Stimulated activated CD8-positive, alpha-beta memory T cell treated with anti-CD3 and anti-CD28 coated beads, Interleukin-7, amount 100 ng/mL, for 24 hours (primary cell): ENCODE results near the gene HEPN1.

Experiments
- DNase-seq: peaks from one replicate; pipeline ENCODE4 v3.0.0-alpha.2; 2020; ENCODE audit warnings: low read depth

Gene HEPN1

DNA sequence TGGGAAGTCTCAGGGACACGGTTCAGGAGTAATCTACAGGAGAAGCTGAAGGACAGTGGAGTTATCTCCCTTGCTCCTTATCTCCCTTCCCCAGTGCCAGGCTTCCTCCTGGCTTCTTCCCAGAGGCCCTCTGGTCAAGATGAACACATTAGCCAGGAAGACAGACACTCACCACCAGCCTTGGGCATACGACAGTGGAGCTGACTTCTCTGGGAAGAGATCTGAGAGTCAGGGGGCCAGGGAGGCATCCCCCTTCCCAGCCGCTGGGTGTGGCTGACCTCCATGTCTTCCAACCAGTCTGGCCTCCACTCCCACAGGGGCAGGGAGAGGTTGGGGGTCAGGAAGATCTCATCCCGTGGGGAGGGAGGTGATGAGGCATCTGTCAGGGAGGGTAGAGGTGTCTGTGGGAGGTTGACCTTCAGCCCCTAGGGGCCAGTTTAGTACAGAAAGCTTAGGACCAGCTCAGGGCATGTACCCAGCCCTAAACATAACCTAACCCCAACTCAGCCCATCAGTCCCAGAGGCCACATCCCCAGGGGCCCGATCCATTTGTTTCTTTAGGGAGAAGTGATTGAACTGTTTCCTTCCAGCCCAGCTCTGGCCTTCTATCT lies 34.1 kb upstream of the HEPN1 start:
- DNase-seq = no peak

DNA sequence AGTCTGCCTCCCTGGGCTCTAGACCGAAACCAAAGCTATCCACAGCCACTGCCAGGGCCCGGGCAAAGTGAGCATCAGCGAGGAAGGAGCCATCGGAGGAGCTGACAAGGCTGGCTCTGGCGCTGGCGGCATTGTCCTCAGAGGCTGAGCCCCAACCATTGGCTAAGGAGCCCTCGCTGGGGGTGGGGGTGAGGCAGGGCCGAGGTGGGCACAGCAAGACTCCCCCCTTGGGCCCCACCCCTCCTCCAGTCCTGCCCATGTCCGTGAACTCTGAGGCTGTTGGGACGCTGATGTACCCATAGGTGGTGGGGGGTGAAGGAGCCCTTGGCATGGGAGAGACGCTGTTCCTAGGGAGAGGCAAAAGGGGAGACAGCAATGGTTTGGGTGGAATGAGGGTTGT lies 32.6 kb upstream of the HEPN1 start:
- no peak for DNase-seq

DNA sequence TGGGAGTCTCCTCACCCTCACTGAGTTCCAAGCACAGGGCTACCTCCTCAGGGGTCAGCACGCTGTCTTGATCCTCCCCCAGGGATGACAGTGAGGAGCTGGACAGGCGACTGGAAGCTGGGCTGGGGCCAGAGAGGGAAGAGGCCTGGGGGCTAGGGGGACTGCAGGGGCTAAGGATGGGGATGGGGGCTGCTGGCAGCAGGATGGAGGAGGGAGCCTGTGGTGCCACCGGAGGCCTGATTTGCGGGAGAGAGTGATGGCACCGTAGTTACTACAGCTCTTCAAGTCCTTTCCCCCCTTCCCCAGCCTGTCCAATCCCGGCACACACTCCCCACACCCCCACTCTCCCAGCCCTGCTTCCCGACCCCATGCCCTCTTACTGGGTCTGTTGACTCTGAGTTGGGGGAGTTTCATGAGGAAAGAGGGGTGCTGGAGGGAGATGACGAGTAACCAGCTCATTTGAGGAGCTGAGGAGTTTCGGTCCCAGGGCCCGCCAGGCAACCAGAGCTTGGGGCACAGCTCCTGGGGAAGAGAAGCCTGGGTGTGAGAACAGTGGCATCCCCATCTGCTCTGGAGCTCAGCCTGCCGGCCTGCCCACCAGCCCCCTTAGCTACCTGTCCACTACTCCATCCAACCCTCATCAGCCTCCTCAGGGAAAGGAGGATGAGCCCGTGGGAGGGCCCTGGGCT lies 31.9 kb upstream of the HEPN1 start:
- DNase-seq = no peak

DNA sequence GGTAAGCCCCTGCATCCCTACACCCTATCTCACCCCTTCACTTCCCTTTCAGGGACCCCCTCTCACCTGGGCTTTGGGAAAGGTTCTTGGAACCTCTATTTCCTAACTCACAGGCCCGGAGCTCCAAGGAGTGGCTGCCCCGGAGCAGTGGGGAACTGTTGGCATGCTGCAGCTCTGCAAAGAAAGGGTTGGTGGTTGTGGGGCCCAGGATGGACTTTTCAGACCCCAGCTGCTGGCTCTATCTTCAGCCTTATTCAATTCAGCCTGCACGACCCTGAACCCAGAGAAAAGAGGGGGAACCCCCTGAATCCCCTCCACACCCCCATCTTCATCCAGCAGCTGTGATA lies 31.4 kb upstream of the HEPN1 start:
- no peak for DNase-seq

DNA sequence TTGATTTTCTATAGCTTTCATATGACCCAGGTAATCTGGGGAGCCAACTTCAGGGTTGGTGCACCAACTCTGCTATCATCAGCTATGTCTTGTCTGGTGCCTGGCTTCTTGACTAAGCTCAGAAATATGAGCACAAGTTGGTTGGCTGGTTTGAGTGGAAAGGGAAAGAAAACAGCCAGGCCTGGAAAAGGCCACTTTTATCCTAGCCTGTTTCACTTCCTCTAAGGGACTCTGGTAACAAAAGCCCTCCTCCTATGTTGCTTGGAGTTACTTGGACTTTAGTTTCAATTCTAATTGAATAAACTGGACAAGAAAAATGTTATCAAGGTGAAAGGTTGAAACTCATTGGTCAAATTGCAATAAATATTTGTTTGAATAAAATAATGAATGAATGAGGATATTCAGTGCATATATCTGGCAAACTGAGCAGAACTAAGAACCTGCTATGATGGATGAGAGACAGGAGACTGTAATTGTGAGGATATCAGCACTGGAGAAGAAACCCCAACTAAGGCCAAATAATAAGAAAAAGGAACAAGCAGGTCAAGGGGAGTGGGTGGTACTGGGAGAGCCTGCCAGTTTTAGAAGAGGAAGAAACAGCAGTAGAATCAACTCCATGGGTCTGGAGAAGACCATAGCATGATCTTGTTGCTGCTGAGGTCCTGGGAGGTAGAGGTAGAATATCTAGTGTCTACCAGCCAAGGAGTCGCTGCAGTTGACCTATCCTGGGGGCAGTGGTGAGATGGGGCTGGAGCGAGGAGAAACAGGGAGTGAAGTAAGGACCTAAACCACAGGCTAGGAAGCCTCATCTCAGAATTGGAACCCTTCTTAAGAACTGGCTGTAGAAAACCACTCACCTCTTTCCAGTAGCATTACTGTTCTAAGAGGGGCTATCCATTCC lies 29.6 kb upstream of the HEPN1 start:
- DNase-seq = no peak

DNA sequence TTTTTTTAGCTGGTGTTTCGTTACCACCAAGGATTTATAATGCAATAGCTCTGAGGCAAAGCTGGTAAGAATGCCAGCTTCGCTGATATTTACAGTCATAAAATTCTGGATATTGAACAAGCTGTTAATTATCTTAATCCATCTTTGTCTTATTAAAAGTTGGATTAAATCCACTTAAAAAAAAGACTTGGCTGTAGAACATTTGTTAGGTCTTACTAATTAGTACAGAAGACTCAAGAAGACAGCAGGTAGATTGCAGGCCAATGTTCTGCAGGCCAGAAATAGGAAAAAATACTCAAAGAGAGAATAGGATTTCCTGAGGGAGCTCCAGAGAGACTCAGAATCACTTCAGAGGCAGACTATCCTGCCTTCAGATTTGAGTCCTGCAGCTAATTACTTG lies 28.9 kb upstream of the HEPN1 start:
- no peak for DNase-seq

DNA sequence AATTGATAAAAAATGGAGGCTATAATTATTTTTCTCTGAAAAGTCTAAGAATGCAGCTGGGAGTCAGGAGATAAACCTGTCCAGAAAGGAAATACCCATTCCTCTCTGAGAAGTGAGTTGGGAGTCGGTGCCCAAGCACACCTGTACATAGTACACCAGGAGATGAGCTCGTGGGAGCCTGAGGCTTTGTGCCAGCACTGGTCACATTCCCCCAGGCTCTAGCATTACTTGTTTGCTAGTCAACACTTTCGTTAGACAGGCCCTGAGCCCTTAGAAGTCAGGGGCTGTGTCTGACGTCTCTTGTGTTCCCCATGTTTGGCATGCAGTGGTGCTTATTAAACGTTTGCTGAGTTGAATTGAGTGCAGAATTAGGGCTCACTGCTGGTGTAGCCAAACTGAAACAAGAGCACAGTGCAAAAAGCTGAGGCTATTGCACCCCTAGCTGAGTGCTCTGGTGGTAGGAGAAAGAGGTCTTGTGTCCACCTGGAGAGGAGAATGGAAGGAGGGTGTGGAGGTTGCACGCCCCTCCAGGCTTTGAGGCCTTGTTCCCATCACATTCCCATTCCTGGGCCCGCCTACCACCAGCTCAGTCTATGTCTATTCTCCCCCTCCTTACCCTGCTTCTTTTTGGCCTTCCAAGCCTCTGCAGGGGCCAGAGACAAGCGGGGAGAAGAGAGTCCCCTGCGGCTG lies 28.2 kb upstream of the HEPN1 start:
- DNase-seq = no peak

DNA sequence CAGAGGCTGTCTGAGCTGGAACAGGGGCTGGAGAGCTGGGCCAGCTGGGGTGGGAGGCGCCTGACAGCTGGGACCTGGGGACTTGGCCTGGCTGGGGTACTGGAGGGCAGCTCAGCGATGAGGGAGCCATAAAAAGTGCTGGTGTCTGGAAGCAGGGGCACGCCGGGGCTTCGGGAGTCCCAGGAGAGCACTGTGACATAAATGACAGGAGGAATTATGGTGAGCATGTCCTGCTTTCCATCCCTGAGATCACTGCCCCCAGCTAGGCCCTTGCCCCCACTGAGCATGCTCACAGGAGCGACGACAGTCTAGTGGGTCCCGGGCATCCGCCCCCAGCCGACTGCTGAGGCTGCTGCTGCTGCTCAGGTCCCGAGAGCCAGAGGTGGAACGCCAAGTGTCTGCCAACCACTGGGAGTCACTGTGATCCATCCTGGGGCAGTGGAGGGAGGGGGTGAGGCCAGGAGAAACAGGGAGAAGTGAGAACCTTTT lies 27.6 kb upstream of the HEPN1 start:
- DNase-seq = no peak

DNA sequence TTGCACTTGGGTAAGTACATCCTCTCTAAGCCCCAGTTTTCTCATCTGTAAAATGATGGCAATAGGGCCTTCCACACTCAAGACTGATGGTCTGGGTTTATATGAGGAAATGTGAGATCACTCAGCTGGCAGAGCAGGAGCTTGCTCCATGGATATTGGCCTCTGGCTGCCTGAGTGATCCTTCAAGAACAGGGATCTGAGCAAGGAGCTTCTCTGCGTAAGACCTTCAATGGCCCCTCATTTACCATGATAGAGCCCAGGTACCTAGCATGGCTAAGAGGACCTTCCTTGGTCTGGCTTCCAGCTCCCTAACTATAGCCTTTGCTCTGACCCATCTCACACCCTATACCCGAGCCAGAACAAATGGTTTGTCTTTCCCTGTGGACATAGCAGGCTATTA lies 26.9 kb upstream of the HEPN1 start:
- DNase-seq = no peak

DNA sequence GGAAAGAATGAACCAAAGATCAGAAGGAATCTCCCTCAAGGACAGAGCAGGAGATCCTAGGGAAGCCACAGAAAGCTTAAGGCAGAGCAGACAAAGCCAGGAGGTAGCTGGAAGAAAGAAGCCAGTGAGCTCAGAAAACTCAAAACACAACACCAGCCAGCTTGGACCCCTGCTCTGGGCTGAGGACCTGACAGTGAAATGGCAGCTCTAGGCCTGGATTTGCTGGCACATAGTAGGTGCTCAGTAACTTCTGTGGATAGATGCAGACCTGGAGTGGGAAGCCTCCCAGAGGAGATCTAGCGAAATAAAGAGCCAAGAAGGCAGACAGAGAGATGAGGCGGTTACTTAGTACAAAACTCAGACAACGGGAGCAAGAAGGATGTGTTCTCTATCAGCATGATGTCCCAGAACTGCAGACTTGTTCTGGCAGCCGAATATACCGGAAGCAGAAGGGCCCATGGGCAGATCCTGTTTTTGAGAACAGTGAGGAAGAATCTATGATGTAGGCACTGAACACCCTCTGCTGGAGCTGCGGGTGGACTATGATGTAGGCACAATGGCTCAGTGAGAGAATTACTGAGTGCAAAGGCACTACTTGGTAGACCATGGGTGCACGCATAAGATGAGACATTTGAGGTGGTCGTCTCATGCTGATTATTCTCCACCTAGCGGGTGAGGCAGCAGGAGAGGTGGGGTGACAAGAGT lies 26.1 kb upstream of the HEPN1 start:
- no peak for DNase-seq

DNA sequence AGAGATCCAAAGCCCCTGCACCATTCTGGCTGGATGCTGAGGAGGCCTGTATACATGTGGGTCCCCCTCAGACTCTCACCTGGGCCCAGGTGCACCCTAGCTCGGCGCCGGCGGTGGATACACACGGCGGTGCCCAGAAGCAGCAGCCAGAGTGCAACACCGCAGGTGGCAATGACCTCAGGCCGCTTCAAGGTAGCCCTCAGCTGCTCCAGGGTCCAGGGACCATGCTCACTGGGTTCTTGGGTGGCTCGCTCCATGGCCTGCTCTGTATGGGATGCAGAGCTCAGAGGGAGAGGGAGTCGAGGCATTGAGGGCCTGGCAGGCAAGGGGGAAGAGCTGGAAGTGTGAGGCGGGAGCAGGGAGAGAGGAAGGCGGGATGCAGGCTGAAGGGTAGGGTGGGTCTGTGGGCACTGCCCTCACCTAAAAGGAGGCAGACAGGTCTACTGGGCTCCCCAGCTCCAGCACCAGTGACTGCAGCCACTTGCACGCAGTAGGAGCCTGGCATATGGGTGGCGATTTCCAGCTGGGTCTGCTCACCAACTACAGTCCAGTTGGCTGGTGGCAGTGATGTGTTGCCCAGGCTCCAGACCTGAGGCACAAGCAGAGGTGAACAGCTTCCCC lies 25.2 kb upstream of the HEPN1 start:
- DNase-seq = no peak

DNA sequence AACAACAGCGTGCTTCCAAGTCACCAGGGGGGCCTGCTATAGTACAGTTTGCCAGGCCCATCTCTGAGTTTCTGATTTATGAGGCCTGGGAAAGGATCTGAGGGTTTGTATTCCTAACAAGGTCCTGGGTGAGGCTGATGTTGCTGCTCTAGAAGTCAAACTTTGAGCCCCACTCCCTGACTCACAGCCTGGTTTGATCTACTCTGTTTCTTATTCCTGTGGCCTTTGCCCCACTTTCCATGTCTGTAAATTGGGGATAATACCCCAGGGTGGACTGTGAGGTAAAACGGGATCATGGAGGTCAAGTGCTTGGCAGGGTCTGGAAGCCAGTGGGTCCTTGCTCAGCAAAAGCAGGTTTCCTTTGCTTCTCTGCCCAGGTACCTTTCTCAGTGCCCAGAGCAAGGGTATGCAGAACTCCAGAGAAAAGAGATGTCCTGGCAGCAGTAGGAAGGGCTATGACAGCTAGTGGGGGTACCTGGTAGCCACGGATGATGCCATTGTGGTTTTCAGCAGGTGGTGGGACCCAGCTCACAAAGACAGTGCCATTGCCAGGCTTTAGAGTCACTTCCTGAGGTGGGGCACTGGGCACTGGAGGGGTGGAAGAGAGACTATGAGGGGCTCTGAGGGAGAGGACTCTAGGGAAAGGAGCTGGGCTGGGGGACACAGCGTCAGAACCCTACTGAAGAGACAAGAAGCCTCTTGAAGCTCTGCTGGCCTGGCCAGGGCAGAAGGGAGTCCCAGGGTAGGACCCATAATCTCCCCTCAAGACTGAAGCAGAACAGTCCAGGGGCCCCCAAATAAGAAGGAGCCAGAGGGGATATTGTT lies 24.2 kb upstream of the HEPN1 start:
- DNase-seq = no peak

DNA sequence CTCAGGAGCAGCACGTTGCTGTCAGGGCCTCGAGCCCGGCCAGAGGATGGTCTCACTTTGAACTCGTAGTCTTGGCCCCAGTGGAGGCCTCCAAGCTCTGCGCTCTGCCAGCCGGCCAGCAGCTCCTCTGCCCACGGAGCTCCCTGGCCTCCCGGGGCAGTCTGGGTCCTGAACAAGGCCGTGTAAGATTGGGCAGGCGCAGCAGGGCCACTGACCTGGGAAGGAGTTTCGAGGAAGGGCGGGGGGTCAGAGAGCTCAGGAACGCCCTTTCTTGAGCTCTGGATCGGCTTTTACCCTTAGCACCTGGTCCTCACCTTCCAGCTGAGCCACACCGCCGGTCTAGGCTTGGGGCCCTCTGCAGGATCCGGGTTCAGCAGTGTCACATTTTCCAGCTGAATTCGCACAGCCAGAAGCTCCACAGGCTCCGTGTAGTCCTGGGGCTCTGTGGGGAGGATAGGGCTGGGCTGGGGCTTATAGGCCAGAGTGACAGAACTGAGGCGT lies 23.5 kb upstream of the HEPN1 start:
- no peak for DNase-seq

DNA sequence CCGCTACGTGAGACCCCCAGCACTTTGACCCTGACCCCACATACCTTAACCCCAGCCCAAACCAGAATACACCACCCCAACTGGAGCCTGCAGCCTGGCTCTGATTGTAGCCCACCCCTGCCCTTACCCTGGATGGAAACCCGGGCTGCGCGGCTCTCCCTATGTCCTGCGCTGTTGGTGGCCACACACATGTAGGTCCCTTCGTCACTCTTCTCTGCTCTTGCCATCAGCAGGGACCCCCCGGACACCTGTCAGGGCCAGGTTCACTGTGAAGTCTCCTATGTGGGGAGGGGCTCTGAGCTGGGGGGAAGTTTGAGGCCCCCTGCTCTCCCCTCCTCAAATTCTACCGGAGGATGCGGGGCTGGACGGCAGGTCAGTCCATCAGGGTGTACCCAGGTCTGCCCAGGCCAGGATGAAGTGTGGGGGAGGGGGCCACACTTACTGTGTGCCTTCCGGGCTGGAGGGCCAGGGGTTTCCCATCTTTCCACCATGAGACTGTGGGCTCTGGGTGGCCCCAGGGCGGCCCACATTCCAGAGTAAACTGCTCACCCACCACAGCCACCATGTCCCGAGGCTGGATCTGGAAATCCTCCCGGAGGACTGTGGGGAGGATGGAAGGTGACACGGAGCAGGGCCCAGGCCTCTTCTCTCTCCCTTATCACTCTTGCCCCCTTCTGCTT lies 22.8 kb upstream of the HEPN1 start:
- no peak for DNase-seq

DNA sequence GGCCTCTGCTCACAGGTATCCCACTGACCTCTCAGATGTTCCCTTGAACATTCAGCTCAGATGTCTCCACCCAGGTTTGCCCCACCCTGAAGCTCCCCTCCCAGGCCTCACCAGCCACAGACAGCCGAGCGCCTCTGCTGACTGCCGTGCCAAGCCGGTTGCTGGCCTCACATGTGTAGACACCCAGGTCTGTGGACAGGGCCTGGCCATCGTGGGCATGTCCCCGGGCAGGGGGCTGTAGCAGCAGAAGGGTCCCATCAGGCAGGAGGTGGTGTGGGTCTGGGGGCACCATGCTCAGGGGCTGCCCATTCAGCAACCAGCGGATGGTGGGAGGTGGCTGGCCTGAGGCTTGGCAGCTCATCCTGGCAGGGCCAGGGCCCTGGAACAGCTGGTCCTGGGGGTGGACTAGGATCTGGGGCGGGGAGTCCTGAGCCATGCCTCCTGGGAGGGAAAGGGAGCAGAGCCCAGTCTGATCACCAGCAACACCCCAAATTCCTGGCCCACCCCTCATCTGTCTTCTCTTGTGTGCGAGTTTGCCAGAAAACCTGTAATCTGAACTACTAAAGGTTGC lies 22.1 kb upstream of the HEPN1 start:
- DNase-seq = no peak

DNA sequence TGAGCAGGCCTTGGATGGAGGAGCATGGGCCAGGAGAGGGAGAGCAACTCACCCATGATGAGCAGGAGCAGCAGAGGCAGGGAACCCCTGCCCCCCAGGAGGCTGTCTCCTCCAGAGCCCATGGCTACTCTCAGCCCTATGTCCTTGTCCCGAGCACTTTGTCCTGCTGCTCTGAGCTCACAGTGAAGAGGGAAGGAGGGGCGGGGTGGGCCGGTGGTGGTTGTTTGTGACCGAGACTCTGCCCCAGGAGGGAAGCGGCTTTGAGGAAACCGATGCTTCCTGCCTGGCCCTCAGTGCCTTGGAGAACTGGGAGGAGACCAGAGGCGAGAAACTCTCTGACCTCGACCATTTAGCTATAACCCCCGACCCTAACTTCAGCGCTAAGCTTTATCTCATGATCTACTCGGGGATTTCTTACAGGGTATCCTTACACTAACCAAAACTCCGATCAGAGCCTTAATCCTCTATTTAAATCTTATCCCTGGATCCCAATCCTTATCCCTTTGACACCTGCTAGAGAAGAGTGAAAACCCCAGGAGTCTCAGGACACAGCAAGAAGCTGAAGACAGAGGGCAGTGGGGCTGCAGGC lies 21.3 kb upstream of the HEPN1 start, which contains the start of gene ROBO4:
Gene ROBO4, minus strand, starts transcription at position 192 of the 589 bp plus-strand sequence. Its CDS starts 70 bp downstream, at position 122.
- DNase-seq = no peak

DNA sequence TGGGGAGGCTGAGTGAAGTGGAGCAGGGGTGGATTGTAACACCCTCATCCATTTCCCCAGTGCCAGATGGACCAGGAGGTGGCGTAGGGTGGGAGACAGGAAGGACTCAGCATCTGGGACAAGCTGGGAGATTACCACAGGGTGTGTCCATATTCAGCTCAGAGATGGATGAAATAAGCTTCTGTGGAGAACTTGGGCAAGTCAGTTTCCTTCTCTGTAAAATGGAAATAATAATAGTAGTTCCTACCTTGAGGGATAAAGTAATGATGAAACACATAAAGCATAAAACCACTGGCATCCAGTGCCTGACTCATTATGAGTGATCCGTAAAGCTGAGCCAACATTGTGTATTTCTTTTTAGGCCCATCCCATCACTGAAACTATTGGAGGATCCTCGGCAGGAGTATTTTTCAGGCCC lies 20.8 kb upstream of the HEPN1 start:
- no peak for DNase-seq

DNA sequence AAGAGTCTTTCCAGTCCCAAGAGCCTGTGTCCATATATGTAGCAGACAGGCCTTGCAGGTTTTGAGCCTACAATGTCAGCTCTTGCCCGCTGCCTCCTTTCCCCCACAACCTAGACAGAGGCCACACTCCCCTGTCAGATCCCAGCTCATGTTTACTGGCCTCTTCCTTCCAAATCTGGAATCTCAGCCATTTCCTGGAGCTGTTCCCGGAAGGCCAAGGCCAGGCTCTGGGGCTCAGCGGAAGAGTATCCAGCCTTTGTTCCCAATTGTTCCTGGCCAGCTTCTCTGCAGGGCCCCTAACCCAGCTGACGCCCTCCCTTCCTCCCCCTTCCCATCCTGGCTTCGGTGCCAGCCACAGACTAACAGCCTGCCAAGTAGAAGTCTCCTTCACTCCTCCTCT lies 20.3 kb upstream of the HEPN1 start:
- no peak for DNase-seq
